ENCODE measurements around the gene SYT12.

DNA sequence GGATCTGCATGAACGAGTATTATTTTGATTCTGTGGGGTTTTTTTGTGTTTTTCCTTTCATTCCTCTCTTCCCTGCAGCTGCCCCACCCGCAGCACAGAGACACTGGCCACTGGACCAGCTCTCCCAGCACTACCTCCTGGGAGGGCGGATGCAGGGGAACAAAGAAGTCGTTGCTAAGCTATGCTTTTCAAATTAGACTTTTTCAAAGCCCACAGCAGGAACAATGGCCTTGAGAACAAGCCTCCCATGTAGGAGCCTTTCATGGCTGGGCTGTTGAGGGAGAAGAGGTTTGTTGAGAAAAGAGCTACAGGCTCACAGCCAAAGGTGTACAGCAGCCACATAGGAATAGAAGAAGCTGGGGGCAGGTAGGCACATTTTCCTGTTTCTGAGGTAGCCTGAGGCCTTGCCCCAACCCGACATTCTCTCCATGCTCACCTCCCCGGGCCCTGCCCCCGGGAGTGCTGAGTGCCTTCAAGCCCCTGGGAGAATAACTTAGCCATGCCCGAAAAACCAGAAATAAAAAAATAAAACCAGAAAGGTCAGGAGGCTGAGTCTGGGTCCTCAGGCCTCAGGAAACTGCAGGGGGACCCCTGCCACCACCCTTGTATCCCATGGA lies 20.5 kb upstream of the SYT12 start:
- TF ChIP-seq DNMT3B (CRISPR knock-in tag; conservative IDR thresholded peaks at IDR 0.05) = no peak
- TF ChIP-seq, protein P1, sequence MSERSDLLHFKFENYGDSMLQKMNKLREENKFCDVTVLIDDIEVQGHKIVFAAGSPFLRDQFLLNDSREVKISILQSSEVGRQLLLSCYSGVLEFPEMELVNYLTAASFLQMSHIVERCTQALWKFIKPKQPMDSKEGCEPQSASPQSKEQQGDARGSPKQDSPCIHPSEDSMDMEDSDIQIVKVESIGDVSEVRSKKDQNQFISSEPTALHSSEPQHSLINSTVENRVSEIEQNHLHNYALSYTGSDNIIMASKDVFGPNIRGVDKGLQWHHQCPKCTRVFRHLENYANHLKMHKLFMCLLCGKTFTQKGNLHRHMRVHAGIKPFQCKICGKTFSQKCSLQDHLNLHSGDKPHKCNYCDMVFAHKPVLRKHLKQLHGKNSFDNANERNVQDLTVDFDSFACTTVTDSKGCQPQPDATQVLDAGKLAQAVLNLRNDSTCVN (CRISPR knock-in tag; IDR thresholded peaks at IDR 0.05; ENCODE audit: borderline replicate concordance) = no peak
- TF ChIP-seq, protein P2, sequence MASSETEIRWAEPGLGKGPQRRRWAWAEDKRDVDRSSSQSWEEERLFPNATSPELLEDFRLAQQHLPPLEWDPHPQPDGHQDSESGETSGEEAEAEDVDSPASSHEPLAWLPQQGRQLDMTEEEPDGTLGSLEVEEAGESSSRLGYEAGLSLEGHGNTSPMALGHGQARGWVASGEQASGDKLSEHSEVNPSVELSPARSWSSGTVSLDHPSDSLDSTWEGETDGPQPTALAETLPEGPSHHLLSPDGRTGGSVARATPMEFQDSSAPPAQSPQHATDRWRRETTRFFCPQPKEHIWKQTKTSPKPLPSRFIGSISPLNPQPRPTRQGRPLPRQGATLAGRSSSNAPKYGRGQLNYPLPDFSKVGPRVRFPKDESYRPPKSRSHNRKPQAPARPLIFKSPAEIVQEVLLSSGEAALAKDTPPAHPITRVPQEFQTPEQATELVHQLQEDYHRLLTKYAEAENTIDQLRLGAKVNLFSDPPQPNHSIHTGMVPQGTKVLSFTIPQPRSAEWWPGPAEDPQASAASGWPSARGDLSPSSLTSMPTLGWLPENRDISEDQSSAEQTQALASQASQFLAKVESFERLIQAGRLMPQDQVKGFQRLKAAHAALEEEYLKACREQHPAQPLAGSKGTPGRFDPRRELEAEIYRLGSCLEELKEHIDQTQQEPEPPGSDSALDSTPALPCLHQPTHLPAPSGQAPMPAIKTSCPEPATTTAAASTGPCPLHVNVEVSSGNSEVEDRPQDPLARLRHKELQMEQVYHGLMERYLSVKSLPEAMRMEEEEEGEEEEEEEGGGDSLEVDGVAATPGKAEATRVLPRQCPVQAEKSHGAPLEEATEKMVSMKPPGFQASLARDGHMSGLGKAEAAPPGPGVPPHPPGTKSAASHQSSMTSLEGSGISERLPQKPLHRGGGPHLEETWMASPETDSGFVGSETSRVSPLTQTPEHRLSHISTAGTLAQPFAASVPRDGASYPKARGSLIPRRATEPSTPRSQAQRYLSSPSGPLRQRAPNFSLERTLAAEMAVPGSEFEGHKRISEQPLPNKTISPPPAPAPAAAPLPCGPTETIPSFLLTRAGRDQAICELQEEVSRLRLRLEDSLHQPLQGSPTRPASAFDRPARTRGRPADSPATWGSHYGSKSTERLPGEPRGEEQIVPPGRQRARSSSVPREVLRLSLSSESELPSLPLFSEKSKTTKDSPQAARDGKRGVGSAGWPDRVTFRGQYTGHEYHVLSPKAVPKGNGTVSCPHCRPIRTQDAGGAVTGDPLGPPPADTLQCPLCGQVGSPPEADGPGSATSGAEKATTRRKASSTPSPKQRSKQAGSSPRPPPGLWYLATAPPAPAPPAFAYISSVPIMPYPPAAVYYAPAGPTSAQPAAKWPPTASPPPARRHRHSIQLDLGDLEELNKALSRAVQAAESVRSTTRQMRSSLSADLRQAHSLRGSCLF (CRISPR knock-in tag; IDR thresholded peaks at IDR 0.05; ENCODE audit: borderline replicate concordance) = no peak
- TF ChIP-seq, protein P3, sequence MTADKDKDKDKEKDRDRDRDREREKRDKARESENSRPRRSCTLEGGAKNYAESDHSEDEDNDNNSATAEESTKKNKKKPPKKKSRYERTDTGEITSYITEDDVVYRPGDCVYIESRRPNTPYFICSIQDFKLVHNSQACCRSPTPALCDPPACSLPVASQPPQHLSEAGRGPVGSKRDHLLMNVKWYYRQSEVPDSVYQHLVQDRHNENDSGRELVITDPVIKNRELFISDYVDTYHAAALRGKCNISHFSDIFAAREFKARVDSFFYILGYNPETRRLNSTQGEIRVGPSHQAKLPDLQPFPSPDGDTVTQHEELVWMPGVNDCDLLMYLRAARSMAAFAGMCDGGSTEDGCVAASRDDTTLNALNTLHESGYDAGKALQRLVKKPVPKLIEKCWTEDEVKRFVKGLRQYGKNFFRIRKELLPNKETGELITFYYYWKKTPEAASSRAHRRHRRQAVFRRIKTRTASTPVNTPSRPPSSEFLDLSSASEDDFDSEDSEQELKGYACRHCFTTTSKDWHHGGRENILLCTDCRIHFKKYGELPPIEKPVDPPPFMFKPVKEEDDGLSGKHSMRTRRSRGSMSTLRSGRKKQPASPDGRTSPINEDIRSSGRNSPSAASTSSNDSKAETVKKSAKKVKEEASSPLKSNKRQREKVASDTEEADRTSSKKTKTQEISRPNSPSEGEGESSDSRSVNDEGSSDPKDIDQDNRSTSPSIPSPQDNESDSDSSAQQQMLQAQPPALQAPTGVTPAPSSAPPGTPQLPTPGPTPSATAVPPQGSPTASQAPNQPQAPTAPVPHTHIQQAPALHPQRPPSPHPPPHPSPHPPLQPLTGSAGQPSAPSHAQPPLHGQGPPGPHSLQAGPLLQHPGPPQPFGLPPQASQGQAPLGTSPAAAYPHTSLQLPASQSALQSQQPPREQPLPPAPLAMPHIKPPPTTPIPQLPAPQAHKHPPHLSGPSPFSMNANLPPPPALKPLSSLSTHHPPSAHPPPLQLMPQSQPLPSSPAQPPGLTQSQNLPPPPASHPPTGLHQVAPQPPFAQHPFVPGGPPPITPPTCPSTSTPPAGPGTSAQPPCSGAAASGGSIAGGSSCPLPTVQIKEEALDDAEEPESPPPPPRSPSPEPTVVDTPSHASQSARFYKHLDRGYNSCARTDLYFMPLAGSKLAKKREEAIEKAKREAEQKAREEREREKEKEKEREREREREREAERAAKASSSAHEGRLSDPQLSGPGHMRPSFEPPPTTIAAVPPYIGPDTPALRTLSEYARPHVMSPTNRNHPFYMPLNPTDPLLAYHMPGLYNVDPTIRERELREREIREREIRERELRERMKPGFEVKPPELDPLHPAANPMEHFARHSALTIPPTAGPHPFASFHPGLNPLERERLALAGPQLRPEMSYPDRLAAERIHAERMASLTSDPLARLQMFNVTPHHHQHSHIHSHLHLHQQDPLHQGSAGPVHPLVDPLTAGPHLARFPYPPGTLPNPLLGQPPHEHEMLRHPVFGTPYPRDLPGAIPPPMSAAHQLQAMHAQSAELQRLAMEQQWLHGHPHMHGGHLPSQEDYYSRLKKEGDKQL (CRISPR knock-in tag; IDR thresholded peaks at IDR 0.05; ENCODE audit: low read depth) = no peak
- no peak for TF ChIP-seq UBTF (CRISPR knock-in tag; IDR thresholded peaks at IDR 0.05)

Data from HepG2 (cell line).